BJ (cell line): ENCODE data around the gene PADI2. TPM values are rescaled to one million over a fixed set of nuclear protein-coding genes. Genes with fewer than 3 reads are reported as not detected.

ENCODE experiments used
- CTCF ChIA-PET: fragments of 350-600 bp; formaldehyde crosslinking; extraction: SDS; loops from one replicate; lab custom pipeline; 2021; ENCODE audit warnings: antibody characterized with exemption, inconsistent platforms; lab: Yijun Ruan, JAX
- POLR2A ChIA-PET: fragments of 300-600 bp; sonication (Branson Sonifier 250); formaldehyde crosslinking; extraction: SDS; loops from one replicate; lab custom pipeline; 2021; ENCODE audit warnings: antibody characterized with exemption; lab: Charles Lee
- DNase-seq: peaks from one replicate; pipeline ENCODE4 v3.0.0-alpha.2; 2011; ENCODE audit warnings: low read depth
- H3K27me3 ChIP-seq: 2 replicates; pipeline ENCODE4 v1.6.0; 2011; ENCODE audit warnings: low read length; ENCODE audit not compliant: control insufficient read depth, insufficient read depth
- H3K36me3 ChIP-seq: 2 replicates; pipeline ENCODE4 v1.5.1; 2011; ENCODE audit warnings: low read length; ENCODE audit not compliant: control insufficient read depth, insufficient read depth
- H3K4me3 ChIP-seq: 2 replicates; pipeline ENCODE4 v1.5.1; 2011; ENCODE audit warnings: low read depth, mild to moderate bottlenecking, control low read depth, low read length
- polyA plus RNA-seq: library from polyadenylated mRNA; depleted of rRNA; stranded (reverse); fragments of >200 nt; gene quantifications from 2 replicates; pipeline ENCODE4 v1.2.3, GENCODE V29; 2011
- TF ChIP-seq, protein P1 (sequence below): IDR thresholded peaks from 2 replicates; pipeline ENCODE4 v1.5.1; 2011; ENCODE audit warnings: low read depth, mild to moderate bottlenecking, control low read depth, inconsistent platforms, low read length, moderate library complexity; ENCODE audit not compliant: insufficient read depth

The PADI2 gene
- polyA plus RNA-seq, 1 experiment: 0.15 TPM

DNA sequence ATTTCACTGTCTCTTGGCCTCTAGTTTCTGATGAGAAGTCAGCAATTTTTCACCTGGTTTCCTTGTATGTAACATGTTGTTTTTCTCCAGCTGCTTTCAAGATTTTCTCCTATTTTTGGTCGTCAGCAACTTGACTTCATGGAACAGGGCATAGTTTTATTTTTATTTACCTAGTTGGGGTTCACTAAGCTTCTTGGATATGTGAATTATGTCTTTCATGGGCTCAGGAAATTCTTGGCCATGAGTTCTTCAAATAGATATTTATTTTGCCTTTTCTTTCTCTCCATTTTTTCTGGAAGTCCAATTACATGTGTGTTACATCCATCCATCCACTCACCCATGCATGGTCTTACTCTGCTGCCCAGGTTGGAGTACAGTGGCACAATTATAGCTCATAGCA is 79.1 kb downstream of the PADI2 start:
- TF ChIP-seq, protein P1, sequence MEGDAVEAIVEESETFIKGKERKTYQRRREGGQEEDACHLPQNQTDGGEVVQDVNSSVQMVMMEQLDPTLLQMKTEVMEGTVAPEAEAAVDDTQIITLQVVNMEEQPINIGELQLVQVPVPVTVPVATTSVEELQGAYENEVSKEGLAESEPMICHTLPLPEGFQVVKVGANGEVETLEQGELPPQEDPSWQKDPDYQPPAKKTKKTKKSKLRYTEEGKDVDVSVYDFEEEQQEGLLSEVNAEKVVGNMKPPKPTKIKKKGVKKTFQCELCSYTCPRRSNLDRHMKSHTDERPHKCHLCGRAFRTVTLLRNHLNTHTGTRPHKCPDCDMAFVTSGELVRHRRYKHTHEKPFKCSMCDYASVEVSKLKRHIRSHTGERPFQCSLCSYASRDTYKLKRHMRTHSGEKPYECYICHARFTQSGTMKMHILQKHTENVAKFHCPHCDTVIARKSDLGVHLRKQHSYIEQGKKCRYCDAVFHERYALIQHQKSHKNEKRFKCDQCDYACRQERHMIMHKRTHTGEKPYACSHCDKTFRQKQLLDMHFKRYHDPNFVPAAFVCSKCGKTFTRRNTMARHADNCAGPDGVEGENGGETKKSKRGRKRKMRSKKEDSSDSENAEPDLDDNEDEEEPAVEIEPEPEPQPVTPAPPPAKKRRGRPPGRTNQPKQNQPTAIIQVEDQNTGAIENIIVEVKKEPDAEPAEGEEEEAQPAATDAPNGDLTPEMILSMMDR: no peak
- ChIA-PET CTCF (interaction anchor here (1.6 to 2.7 kb wide), 2 partner anchors 79 to 419 kb away, joined by 3 to 9 read pairs; no protein-coding TSS in a partner anchor), POLR2A (no interaction called here)
- no peak for DNase-seq
- no peak overlapping the region for H3K4me3 ChIP-seq
- peaks cover 10% of the 10 kb centered on the region for H3K36me3 ChIP-seq
- H3K27me3 ChIP-seq: no peaks in the 10 kb centered on the region

DNA sequence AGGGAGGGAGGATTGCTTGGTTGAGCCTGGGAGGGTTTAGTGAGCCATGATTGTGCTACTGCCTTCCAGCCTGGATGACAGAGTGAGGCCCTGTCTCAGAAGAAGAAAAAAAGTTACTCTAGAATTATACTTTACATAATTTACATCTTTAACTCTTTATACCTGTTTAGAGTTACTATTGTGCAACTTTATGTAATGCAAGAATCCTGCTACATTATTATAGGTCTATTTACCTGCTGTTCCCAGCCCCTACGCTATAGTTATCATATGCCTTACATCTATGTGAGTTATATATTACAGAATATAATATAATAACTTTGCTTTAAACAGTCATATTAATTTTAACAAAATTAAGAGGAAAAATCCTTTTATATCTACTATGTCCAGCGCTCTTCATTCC is 79.7 kb downstream of the PADI2 start:
- ChIA-PET CTCF (interaction anchor here (2.7 kb wide), 1 partner anchor 78 kb away, joined by 9 read pairs; no protein-coding TSS in a partner anchor), POLR2A (no interaction called here)
- DNase-seq: no peak
- TF ChIP-seq, protein P1: no peak
- Histone ChIP-seq H3K36me3 (peaks cover 10% of the 10 kb centered on the region), H3K27me3 (no peaks in the 10 kb centered on the region), H3K4me3 (no peak overlapping the region)

DNA sequence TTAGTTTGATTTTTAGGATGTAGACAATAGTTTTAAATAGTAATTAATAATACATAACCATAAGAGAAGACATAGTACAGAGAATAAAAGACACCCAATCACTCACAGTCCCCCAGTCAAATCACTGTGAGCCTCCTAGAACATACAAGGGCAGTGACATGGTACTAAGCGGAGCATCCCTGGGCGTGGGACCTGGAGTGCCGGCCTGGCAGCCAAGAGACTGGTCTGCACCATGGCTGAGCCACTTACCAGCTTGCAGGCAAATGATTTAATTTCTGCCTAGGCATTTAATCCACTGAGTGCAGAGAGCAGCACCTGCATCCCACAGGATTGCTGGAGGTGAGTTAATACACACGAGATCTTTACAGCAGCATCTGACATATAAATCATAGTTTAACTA is 85.8 kb downstream of the PADI2 start:
- POLR2A ChIA-PET: no interaction called here
- no peak for DNase-seq
- peaks cover 5% of the 10 kb centered on the region for H3K36me3 ChIP-seq
- no peaks in the 10 kb centered on the region for H3K27me3 ChIP-seq
- TF ChIP-seq, protein P1: no peak
- CTCF ChIA-PET: interaction anchor here (0.8 to 1.9 kb wide), 7 partner anchors 12 to 87 kb away, joined by 3 to 13 read pairs (median 4); no protein-coding TSS in a partner anchor
- no peak overlapping the region for H3K4me3 ChIP-seq

DNA sequence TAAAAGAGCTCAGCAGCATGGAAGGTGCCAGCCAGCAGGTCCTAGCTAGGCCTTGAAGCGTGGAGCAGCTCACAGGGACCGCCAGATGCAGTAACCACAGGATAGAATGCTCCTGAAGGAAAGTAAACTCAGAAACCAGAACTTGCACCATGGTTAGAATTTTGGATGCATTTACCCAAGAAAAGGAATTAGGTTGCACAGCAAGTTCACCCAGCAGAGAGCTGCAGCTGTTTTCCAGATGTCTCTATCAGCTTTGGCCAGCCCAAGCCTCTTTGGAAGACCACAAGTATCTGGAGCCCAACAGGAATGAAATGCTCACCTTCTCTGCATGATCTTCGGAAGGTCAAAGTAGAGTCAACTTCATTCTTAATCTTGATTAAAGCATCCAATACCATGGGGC is 86.5 kb downstream of the PADI2 start:
- POLR2A ChIA-PET: no interaction called here
- no peak for DNase-seq
- H3K36me3 ChIP-seq: peaks cover 5% of the 10 kb centered on the region
- no peak overlapping the region for H3K4me3 ChIP-seq
- H3K27me3 ChIP-seq: no peaks in the 10 kb centered on the region
- CTCF ChIA-PET: interaction anchor here (0.7 to 1.9 kb wide), 7 partner anchors 12 to 86 kb away, joined by 3 to 13 read pairs (median 3); no protein-coding TSS in a partner anchor
- TF ChIP-seq, protein P1: no peak

DNA sequence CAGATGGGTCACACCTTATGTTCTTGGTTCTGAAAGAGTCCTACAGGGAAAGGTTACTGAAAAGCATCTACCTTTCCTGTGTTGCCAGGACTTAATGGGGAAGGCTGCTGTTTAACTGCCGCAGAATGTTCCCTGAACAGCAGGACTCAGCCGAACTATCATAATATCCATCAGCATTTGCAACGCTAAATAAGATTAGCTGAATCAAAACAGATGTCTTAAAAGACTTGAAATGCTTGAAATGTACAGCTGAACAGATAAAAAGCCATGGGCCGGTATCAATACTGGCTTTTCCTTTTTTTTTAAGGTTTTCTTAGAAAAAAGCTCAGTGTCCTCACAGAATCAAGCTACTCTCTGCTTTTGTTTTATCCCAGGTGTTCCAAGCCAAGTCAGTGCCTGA is 87.8 kb downstream of the PADI2 start:
- no peak for DNase-seq
- Histone ChIP-seq H3K36me3 (peaks cover 5% of the 10 kb centered on the region; the same call in 1 of the 2 replicates), H3K4me3 (no peak overlapping the region), H3K27me3 (no peaks in the 10 kb centered on the region)
- ChIA-PET CTCF (no interaction called here), POLR2A (no interaction called here)
- TF ChIP-seq, protein P1: no peak
